HepG2 (cell line): Measurements from ENCODE around the gene CCNB1IP1. TPM values are rescaled to one million over a fixed set of nuclear protein-coding genes. Genes with fewer than 3 reads are reported as not detected.

Source experiments
- ATAC-seq: fragments of 200-7000 bp; cut with Tn5 transposase; 3 replicates; pipeline ENCODE4 v1.9.1; 2020; ENCODE audit warnings: mild to moderate bottlenecking, moderate library complexity
- BruUV-seq: library from RNA; stranded (reverse); fragments of 400-500 nt; replicated peaks from 2 replicates; lab custom pipeline; 2021; lab: Mats Ljungman, UMichigan
- CTCF ChIA-PET: fragments of 300-600 bp; formaldehyde crosslinking; extraction: SDS; loops from one replicate; lab custom pipeline; 2021; ENCODE audit warnings: low total read pairs, inconsistent platforms, low intra/inter-chr PET ratio; lab: Yijun Ruan, JAX
- POLR2A ChIA-PET: fragments of 350-600 bp; sonication (Branson Sonifier 250); formaldehyde crosslinking; loops from one replicate; lab custom pipeline; 2020; ENCODE audit warnings: antibody characterized with exemption, inconsistent platforms; lab: Yijun Ruan, JAX
- DNase-seq: peaks from one replicate; pipeline ENCODE4 v3.0.0-alpha.2; 2015; ENCODE audit warnings: low spot score
- FAIRE-seq: peaks from 3 replicates; lab custom pipeline; 2011; peaks lifted over from hg19 to GRCh38; lab: Jason Lieb, UNC
- H2AFZ ChIP-seq: one replicate; pipeline ENCODE4 v1.6.1; 2011; ENCODE audit warnings: low read length, inconsistent platforms
- H3K27ac ChIP-seq: fragments of 300-600 bp; 3 replicates; pipeline ENCODE4 v1.8.0; 2011; ENCODE audit warnings: mixed run types, mild to moderate bottlenecking, mixed read lengths, low read length, inconsistent platforms; ENCODE audit not compliant: insufficient read depth; ENCODE audit errors: extremely low read length
- H3K27me3 ChIP-seq, 2 experiments: fragments of 200-600 bp in 1 of 2; 2 replicates in 1 of 2; 3 replicates in 1 of 2; pipeline versions ENCODE4 v1.6.0 to v1.8.0; 2011; ENCODE audit warnings: low read length in 2 of 2, mild to moderate bottlenecking in 2 of 2, moderate library complexity in 2 of 2, inconsistent platforms in 1 of 2; ENCODE audit not compliant: insufficient read depth in 2 of 2, control insufficient read depth in 1 of 2
- H3K36me3 ChIP-seq, 2 experiments: fragments of 200-600 bp in 1 of 2; replicated peaks in 1 of 2; 2 replicates in 1 of 2; 3 replicates in 1 of 2; pipeline versions ENCODE4 v1.5.1 to v1.8.0; 2011; ENCODE audit warnings: low read length in 2 of 2, inconsistent platforms in 1 of 2; ENCODE audit not compliant: insufficient read depth in 2 of 2, control insufficient read depth in 1 of 2
- H3K4me1 ChIP-seq: 2 replicates; pipeline ENCODE4 v1.5.1; 2012; ENCODE audit warnings: low read length, inconsistent platforms; ENCODE audit not compliant: insufficient read depth
- H3K4me2 ChIP-seq: 2 replicates; pipeline ENCODE4 v1.6.0; 2011; ENCODE audit warnings: low read depth, low read length, inconsistent platforms
- H3K4me3 ChIP-seq, 3 experiments: fragments of 200-600 bp in 1 of 3; sonication (generic), shearing (Covaris generic) in 1 of 3; replicated peaks in 1 of 3; 2 replicates each; pipeline ENCODE4 v1.5.1; 2011 to 2016; ENCODE audit warnings: low read length in 3 of 3, inconsistent platforms in 2 of 3, low read depth in 2 of 3, mild to moderate bottlenecking in 2 of 3, control low read depth in 1 of 3, mixed read lengths in 1 of 3; ENCODE audit not compliant: insufficient read depth in 1 of 3
- H3K79me2 ChIP-seq: one replicate; pipeline ENCODE4 v1.6.1; 2011; ENCODE audit warnings: low read length, inconsistent platforms; ENCODE audit not compliant: insufficient read depth
- H3K9ac ChIP-seq: 2 replicates; pipeline ENCODE4 v1.6.0; 2011; ENCODE audit warnings: mild to moderate bottlenecking, low read depth, low read length, inconsistent platforms; ENCODE audit not compliant: insufficient read depth
- H3K9me3 ChIP-seq: 2 replicates; pipeline ENCODE4 v1.5.1; 2012; ENCODE audit warnings: mild to moderate bottlenecking, low read length
- H4K20me1 ChIP-seq: 2 replicates; pipeline ENCODE4 v1.6.0; 2011; ENCODE audit warnings: inconsistent platforms, mild to moderate bottlenecking, low read length, moderate library complexity; ENCODE audit not compliant: insufficient read depth
- EP300 ChIP-seq, 3 experiments: sonication (generic) in 1 of 3; formaldehyde crosslinking in 1 of 3; IDR thresholded peaks; 2 replicates each; pipeline versions ENCODE4 v1.5.1 to v1.6.1; 2011 to 2020; ENCODE audit warnings: low read depth in 2 of 3, low read length in 2 of 3, borderline replicate concordance in 1 of 3, improper control_type of control experiment in 1 of 3, mild to moderate bottlenecking in 1 of 3, missing genetic modification reagents in 1 of 3, moderate library complexity in 1 of 3
- ERF ChIP-seq: IDR thresholded peaks from 2 replicates; pipeline ENCODE4 v1.6.1; 2018; ENCODE audit warnings: missing biosample characterization, missing genetic modification reagents
- ETV5 ChIP-seq: IDR thresholded peaks from 2 replicates; pipeline ENCODE4 v1.6.1; 2018; ENCODE audit warnings: missing biosample characterization, missing genetic modification reagents, inconsistent platforms, borderline replicate concordance
- LCORL ChIP-seq, 2 experiments: fragments of 450-650 bp in 1 of 2; sonication (generic) in 1 of 2; formaldehyde crosslinking in 1 of 2; IDR thresholded peaks; 2 replicates each; pipeline versions ENCODE4 v1.5.0 to v1.6.1; 2017 to 2020; ENCODE audit warnings: antibody characterized with exemption in 1 of 2, missing genetic modification reagents in 1 of 2
- MIER2 ChIP-seq: IDR thresholded peaks from 2 replicates; pipeline ENCODE4 v1.6.1; 2016; ENCODE audit warnings: missing biosample characterization, missing genetic modification reagents
- NFKB2 ChIP-seq: sonication (generic); formaldehyde crosslinking; IDR thresholded peaks from 2 replicates; pipeline ENCODE4 v1.4.0; 2020; ENCODE audit warnings: missing genetic modification reagents, borderline replicate concordance
- POLR2AphosphoS2 ChIP-seq: IDR thresholded peaks from 2 replicates; pipeline ENCODE4 v1.6.1; 2011; ENCODE audit warnings: low read depth, low read length, improper control_type of control experiment
- RARA ChIP-seq: IDR thresholded peaks from 2 replicates; pipeline ENCODE4 v1.6.1; 2016; ENCODE audit warnings: missing genetic modification reagents, missing compliant biosample characterization
- SKI ChIP-seq: fragments of 450-650 bp; IDR thresholded peaks from one replicate; pipeline ENCODE4 v1.6.1; 2018; ENCODE audit warnings: mild to moderate bottlenecking; ENCODE audit not compliant: partially characterized antibody
- TBX2 ChIP-seq: sonication (generic); formaldehyde crosslinking; IDR thresholded peaks from 2 replicates; pipeline ENCODE4 v1.5.0; 2020; ENCODE audit warnings: missing genetic modification reagents, mild to moderate bottlenecking, borderline replicate concordance
- TCF12 ChIP-seq, 2 experiments: fragments of 450-650 bp in 1 of 2; sonication (generic) in 1 of 2; formaldehyde crosslinking in 1 of 2; IDR thresholded peaks; 2 replicates each; pipeline versions ENCODE4 v1.6.1 to v1.8.0; 2017 to 2022; ENCODE audit warnings: antibody characterized with exemption in 1 of 2, mild to moderate bottlenecking in 1 of 2, missing genetic modification reagents in 1 of 2, moderate library complexity in 1 of 2
- ZNF441 ChIP-seq: sonication (generic); formaldehyde crosslinking; IDR thresholded peaks from 2 replicates; pipeline ENCODE4 v1.7.0; 2021; ENCODE audit warnings: missing genetic modification reagents, borderline replicate concordance
- ZNF556 ChIP-seq: sonication (generic); formaldehyde crosslinking; IDR thresholded peaks from 2 replicates; pipeline ENCODE4 v1.4.0; 2020; ENCODE audit warnings: mild to moderate bottlenecking, missing genetic modification reagents, borderline replicate concordance
- ZNF780A ChIP-seq: sonication (generic); formaldehyde crosslinking; IDR thresholded peaks from 2 replicates; pipeline ENCODE4 v1.8.0; 2022; ENCODE audit warnings: mild to moderate bottlenecking, missing genetic modification reagents, moderate library complexity
- ZSCAN20 ChIP-seq: sonication (generic); formaldehyde crosslinking; IDR thresholded peaks from 2 replicates; pipeline ENCODE4 v1.4.0; 2020; ENCODE audit warnings: missing genetic modification reagents, mild to moderate bottlenecking, borderline replicate concordance
- WGBS: methylation state at CpG from one replicate; pipeline ENCODE4 v1.1.6; 2017; ENCODE audit warnings: low lambda C conversion rate; 5-methylcytosine and 5-hydroxymethylcytosine counted together
- in situ Hi-C: cut with HindIII; loops from 2 replicates; pipeline ENCODE4 v1.10.0; 2017; ENCODE audit warnings: low pct_unique_long_range_greater_than_20kb; ENCODE audit not compliant: extremely low pct_ligation_motif_present
- intact Hi-C: fragments of 100-400 bp; cut with micrococcal nuclease; formaldehyde crosslinking; loops from one replicate; pipeline ENCODE4 v1.10.0; 2022; ENCODE audit not compliant: unreplicated experiment
- polyA plus RNA-seq, 8 experiments: library from polyadenylated mRNA; depleted of rRNA in 3 of 8; stranded (reverse) in 7 of 8; unstranded in 1 of 8; fragments of >200 nt; fragmentation: Illumina TruSeq in 4 of 8; extraction: Trizol in 4 of 8; gene quantifications; 2 replicates each; pipeline versions ENCODE4 v1.2.1 to v1.2.3, GENCODE V29; 2011 to 2016; ENCODE audit warnings: low read depth in 4 of 8, missing spikeins in 1 of 8, mixed read lengths in 1 of 8; ENCODE audit not compliant: insufficient read depth in 1 of 8
- total RNA-seq, 5 experiments: library from RNA; depleted of rRNA; stranded (reverse); fragments of >200 nt; fragmentation: Illumina TruSeq; extraction: Trizol; gene quantifications; 2 replicates each; pipeline ENCODE4 v1.2.3, GENCODE V29; 2016; ENCODE audit warnings: low read depth in 1 of 5
- TF ChIP-seq, protein P1 (sequence below): IDR thresholded peaks from 2 replicates; pipeline ENCODE4 v1.6.1; 2012; ENCODE audit warnings: low read depth, low read length, improper control_type of control experiment
- TF ChIP-seq, protein P2 (sequence below): sonication (generic); formaldehyde crosslinking; IDR thresholded peaks from 2 replicates; pipeline ENCODE4 v1.4.0; 2020; ENCODE audit warnings: missing genetic modification reagents

Gene CCNB1IP1
- total and polyA plus RNA-seq, 2 of the 13 experiments (the other 11 are each of a cell fraction or from before 2014, with no cell fraction given), result 98.3 to 125 TPM

DNA sequence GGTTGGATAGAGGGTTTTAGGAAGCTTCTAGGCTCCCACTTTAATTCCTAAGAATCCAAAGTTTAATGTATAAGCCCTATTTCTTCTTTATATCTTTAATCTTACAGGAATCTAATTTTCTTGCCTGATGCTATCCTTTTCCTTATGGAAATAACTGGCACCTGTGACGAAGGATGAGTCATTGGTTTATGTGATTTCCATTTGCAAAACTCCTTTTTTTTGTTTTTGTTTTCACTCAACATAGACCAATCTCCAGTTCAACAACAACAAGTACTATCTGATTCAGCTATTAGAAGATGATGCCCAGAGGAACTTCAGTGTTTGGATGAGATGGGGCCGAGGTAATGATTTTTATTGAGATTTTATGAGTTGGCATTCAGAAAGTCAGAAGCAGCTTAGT is 17.2 kb upstream of the CCNB1IP1 start (continued):
- TF ChIP-seq MIER2 (no peak), ZNF556 (CRISPR knock-in tag) (no peak), ZSCAN20 (CRISPR knock-in tag) (no peak), ZNF780A (no peak)

DNA sequence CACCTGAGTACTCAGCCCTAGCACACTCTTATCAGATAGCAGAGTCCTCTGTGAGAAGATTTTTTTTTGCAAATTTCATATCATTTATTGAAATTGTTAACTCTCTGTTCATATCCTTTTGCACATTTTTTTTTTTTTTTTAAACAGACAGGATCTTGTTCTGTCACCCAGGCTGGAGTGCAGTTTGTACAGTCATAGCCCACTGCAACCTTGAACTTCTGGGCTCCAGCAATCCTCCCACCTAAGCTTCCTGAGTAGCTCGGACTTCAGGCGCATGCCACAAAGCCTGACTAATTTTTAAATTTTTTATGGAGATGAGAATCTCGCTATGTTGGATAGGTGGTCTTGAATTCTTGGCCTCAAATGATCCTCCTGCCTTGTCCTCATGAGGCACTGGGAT is 14.7 kb upstream of the CCNB1IP1 start:
- FAIRE-seq, result peak; percentile 59
- in situ Hi-C loops, result loop anchor here (25.0 kb wide), 2 partner anchors 115 to 640 kb away; partner anchors contain the start of genes APEX1, METTL17, OSGEP and PIP4P1
- H3K36me3 ChIP-seq, result peaks cover 10 to 48% of the 10 kb centered on the region in 2 experiments
- ATAC-seq, result peak; percentile 8; the same call in 2 of the 3 replicates
- peak; percentile 85 for DNase-seq
- WGBS, result 51% methylated on average over 3 of the region's 3 CpGs
- H2AFZ ChIP-seq, result no peak overlapping the region
- no peaks in the 10 kb centered on the region for H3K9me3 ChIP-seq
- BruUV-seq, result no TSS peak
- peak overlapping the region; percentile 56 for H3K27ac ChIP-seq
- H3K4me1 ChIP-seq, result peaks cover 25% of the 10 kb centered on the region
- peak overlapping the region; percentile 24; the same call in 1 of the 2 replicates for H3K4me2 ChIP-seq
- ChIA-PET POLR2A (interaction anchor here (0.6 to 0.8 kb wide), 2 partner anchors 71 to 114 kb away, joined by 3 read pairs; partner anchors contain the start of gene PIP4P1), CTCF (no interaction called here)
- intact Hi-C loops, result no loop called here
- H3K79me2 ChIP-seq, result peaks cover 12% of the 10 kb centered on the region
- H3K4me3 ChIP-seq, result no peak overlapping the region
- H4K20me1 ChIP-seq, result no peaks in the 10 kb centered on the region
- H3K9ac ChIP-seq, result no peak overlapping the region
- H3K27me3 ChIP-seq, result no peaks in the 10 kb centered on the region; a peak in 1 of 5 replicates
- TF ChIP-seq TCF12 (IDR thresholded peaks at IDR 0.05) (no peak), TCF12 (CRISPR knock-in tag; IDR thresholded peaks at IDR 0.05) (no peak), EP300 (IDR thresholded peaks at IDR 0.05; ENCODE audit: low read depth in 2 of 2, low read length in 2 of 2) (0 out of 4 replicates have a peak, but pooled peaks of 1 of the 2 experiments have one; percentile 27), EP300 (CRISPR knock-in tag; IDR thresholded peaks at IDR 0.05; ENCODE audit: borderline replicate concordance) (no peak), ERF (CRISPR knock-in tag) (0 out of 2 replicates have a peak, but pooled peaks have one; percentile 29), RARA (CRISPR knock-in tag) (peak; percentile 72), TBX2 (CRISPR knock-in tag) (peak; percentile 40; the same call in 1 of the 2 replicates), SKI (peak; percentile 66), LCORL (IDR thresholded peaks at IDR 0.05) (no peak), LCORL (CRISPR knock-in tag; IDR thresholded peaks at IDR 0.05) (0 out of 2 replicates have a peak, but pooled peaks have one; percentile 15), ETV5 (CRISPR knock-in tag) (peak; percentile 71; the same call in 1 of the 2 replicates), ZNF441 (CRISPR knock-in tag) (0 out of 2 replicates have a peak, but pooled peaks have one; percentile 51), NFKB2 (CRISPR knock-in tag) (no peak), POLR2AphosphoS2 (no peak)
- TF ChIP-seq, protein P1, sequence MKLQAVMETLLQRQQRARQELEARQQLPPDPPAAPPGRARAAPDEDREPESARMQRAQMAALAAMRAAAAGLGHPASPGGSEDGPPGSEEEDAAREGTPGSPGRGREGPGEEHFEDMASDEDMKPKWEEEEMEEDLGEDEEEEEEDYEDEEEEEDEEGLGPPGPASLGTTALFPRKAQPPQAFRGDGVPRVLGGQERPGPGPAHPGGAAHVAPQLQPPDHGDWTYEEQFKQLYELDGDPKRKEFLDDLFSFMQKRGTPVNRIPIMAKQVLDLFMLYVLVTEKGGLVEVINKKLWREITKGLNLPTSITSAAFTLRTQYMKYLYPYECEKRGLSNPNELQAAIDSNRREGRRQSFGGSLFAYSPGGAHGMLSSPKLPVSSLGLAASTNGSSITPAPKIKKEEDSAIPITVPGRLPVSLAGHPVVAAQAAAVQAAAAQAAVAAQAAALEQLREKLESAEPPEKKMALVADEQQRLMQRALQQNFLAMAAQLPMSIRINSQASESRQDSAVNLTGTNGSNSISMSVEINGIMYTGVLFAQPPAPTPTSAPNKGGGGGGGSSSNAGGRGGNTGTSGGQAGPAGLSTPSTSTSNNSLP, result peak; percentile 70; the same call in 1 of the 2 replicates
- TF ChIP-seq, protein P2, sequence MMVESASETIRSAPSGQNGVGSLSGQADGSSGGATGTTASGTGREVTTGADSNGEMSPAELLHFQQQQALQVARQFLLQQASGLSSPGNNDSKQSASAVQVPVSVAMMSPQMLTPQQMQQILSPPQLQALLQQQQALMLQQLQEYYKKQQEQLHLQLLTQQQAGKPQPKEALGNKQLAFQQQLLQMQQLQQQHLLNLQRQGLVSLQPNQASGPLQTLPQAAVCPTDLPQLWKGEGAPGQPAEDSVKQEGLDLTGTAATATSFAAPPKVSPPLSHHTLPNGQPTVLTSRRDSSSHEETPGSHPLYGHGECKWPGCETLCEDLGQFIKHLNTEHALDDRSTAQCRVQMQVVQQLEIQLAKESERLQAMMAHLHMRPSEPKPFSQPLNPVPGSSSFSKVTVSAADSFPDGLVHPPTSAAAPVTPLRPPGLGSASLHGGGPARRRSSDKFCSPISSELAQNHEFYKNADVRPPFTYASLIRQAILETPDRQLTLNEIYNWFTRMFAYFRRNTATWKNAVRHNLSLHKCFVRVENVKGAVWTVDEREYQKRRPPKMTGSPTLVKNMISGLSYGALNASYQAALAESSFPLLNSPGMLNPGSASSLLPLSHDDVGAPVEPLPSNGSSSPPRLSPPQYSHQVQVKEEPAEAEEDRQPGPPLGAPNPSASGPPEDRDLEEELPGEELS (CRISPR knock-in tag), result 0 out of 2 replicates have a peak, but pooled peaks have one; percentile 6
